K562 (cell line): ENCODE measurements around the gene HGFAC. TPM values are rescaled to one million over a fixed set of nuclear protein-coding genes. Genes with fewer than 3 reads are reported as not detected.

Experiments
- BCOR ChIP-seq: fragments of 450-650 bp; IDR thresholded peaks from 2 replicates; pipeline ENCODE4 v1.6.1; 2016
- COPS2 ChIP-seq: fragments of 450-650 bp; conservative IDR thresholded peaks from 2 replicates; pipeline ENCODE4 v1.6.1; 2016; ENCODE audit warnings: mild to moderate bottlenecking, moderate library complexity
- DNMT1 ChIP-seq: fragments of 450-650 bp; IDR thresholded peaks from 2 replicates; pipeline ENCODE4 v1.6.1; 2016; ENCODE audit warnings: antibody characterized with exemption, mild to moderate bottlenecking
- ELF2 ChIP-seq: fragments of 250-450 bp; sonication (Bioruptor Pico); IDR thresholded peaks from 2 replicates; pipeline ENCODE4 v1.5.0; 2021; ENCODE audit warnings: mild to moderate bottlenecking
- EWSR1 ChIP-seq: fragments of 450-650 bp; IDR thresholded peaks from 2 replicates; pipeline ENCODE4 v1.6.1; 2018; ENCODE audit warnings: borderline replicate concordance, mild to moderate bottlenecking, low read depth, moderate library complexity; ENCODE audit not compliant: partially characterized antibody
- HMGN3 ChIP-seq: IDR thresholded peaks from 2 replicates; pipeline ENCODE4 v1.6.1; 2011; ENCODE audit warnings: borderline replicate concordance, low read depth, mild to moderate bottlenecking, mixed read lengths, low read length; ENCODE audit not compliant: insufficient read length; ENCODE audit errors: extremely low read depth
- HSF4 ChIP-seq: fragments of 250-450 bp; sonication (Bioruptor Pico); IDR thresholded peaks from 2 replicates; pipeline ENCODE4 v2.1.2; 2022; ENCODE audit warnings: mild to moderate bottlenecking, moderate library complexity, borderline replicate concordance
- KDM1A ChIP-seq, 2 experiments: fragments of 450-650 bp; IDR thresholded peaks; 2 replicates each; pipeline ENCODE4 v1.6.1; 2016; ENCODE audit warnings: mild to moderate bottlenecking in 2 of 2
- NCOA4 ChIP-seq: fragments of 450-650 bp; IDR thresholded peaks from 2 replicates; pipeline ENCODE4 v1.6.1; 2018; ENCODE audit warnings: mild to moderate bottlenecking; ENCODE audit not compliant: partially characterized antibody
- NFATC3 ChIP-seq: fragments of 450-650 bp; IDR thresholded peaks from 2 replicates; pipeline ENCODE4 v1.6.1; 2017; ENCODE audit warnings: mild to moderate bottlenecking
- NR2C1 ChIP-seq, 2 experiments: fragments of 450-650 bp; IDR thresholded peaks; 2 replicates each; pipeline ENCODE4 v1.6.1; 2017; ENCODE audit warnings: mild to moderate bottlenecking in 2 of 2, antibody characterized with exemption in 1 of 2, inconsistent platforms in 1 of 2, missing compliant biosample characterization in 1 of 2, missing genetic modification characterization in 1 of 2
- RCOR1 ChIP-seq, 2 experiments: IDR thresholded peaks; 2 replicates each; pipeline ENCODE4 v1.6.1; 2012; ENCODE audit warnings: low read depth in 2 of 2, low read length in 2 of 2, borderline replicate concordance in 1 of 2, improper control_type of control experiment in 1 of 2
- SIN3B ChIP-seq: fragments of 450-650 bp; IDR thresholded peaks from 2 replicates; pipeline ENCODE4 v1.6.1; 2017; ENCODE audit warnings: low read depth, mild to moderate bottlenecking, moderate library complexity
- TAF7 ChIP-seq: fragments of 450-650 bp; IDR thresholded peaks from 2 replicates; pipeline ENCODE4 v1.6.1; 2016; ENCODE audit warnings: missing genetic modification characterization, missing compliant biosample characterization
- TCFL5 ChIP-seq: fragments of 250-450 bp; sonication (Bioruptor Pico); conservative IDR thresholded peaks from 2 replicates; pipeline ENCODE4 v1.6.1; 2021; ENCODE audit warnings: mild to moderate bottlenecking, moderate library complexity, matching md5 sums
- TEAD1 ChIP-seq, 2 experiments: fragments of 450-650 bp in 1 of 2; sonication (generic) in 1 of 2; formaldehyde crosslinking; IDR thresholded peaks; 2 replicates each; pipeline versions ENCODE4 v1.4.0 to v1.8.0; 2020 to 2022; ENCODE audit warnings: mild to moderate bottlenecking in 2 of 2, missing genetic modification reagents in 1 of 2
- XRCC3 ChIP-seq: fragments of 450-650 bp; IDR thresholded peaks from 2 replicates; pipeline ENCODE4 v1.6.1; 2017; ENCODE audit warnings: mild to moderate bottlenecking, moderate library complexity
- ZBTB7A ChIP-seq: IDR thresholded peaks from 2 replicates; pipeline ENCODE4 v1.6.1; 2011; ENCODE audit warnings: low read depth, mild to moderate bottlenecking, low read length, moderate library complexity, borderline replicate concordance; ENCODE audit not compliant: control insufficient read depth
- ZFP30 ChIP-seq: fragments of 250-450 bp; sonication (Bioruptor Pico); IDR thresholded peaks from 2 replicates; pipeline ENCODE4 v1.8.0; 2022; ENCODE audit warnings: moderate library complexity, mild to moderate bottlenecking, inconsistent platforms, borderline replicate concordance
- polyA plus RNA-seq, 8 experiments: library from polyadenylated mRNA; depleted of rRNA in 4 of 8; stranded (reverse) in 5 of 8; unstranded in 3 of 8; fragments of >200 nt; fragmentation: Nextera tagmentation in 2 of 8; fragmentation: Illumina TruSeq in 1 of 8; extraction: Ambion mirVana in 2 of 8; extraction: Trizol in 1 of 8; gene quantifications; 2 replicates each; pipeline versions ENCODE4 v1.2.1 to v1.2.3, GENCODE V29; 2011 to 2014; ENCODE audit warnings: inconsistent platforms in 1 of 8, missing spikeins in 1 of 8
- total RNA-seq, 7 experiments: library from RNA; depleted of rRNA in 6 of 7; stranded (reverse); fragments of >200 nt in 6 of 7; fragmentation: Illumina TruSeq in 2 of 7; extraction: Trizol in 2 of 7; gene quantifications; 2 replicates each; pipeline versions ENCODE4 v1.2.1 to v1.2.3, GENCODE V29; 2011 to 2021; ENCODE audit warnings: low replicate concordance in 1 of 7
- TF ChIP-seq, protein P1 (sequence below): fragments of 450-650 bp; IDR thresholded peaks from 2 replicates; pipeline ENCODE4 v1.6.1; 2016; ENCODE audit warnings: mild to moderate bottlenecking
- TF ChIP-seq, protein P2 (sequence below): sonication (generic); IDR thresholded peaks from 2 replicates; pipeline ENCODE4 v1.6.1; 2016
- TF ChIP-seq, protein P3 (sequence below): fragments of 250-450 bp; sonication (Bioruptor Pico); IDR thresholded peaks from 2 replicates; pipeline ENCODE4 v1.5.0; 2020; ENCODE audit warnings: mild to moderate bottlenecking
- TF ChIP-seq, protein P4 (sequence below): sonication (generic); formaldehyde crosslinking; IDR thresholded peaks from 2 replicates; pipeline ENCODE4 v1.8.0; 2022; ENCODE audit warnings: mild to moderate bottlenecking, missing genetic modification reagents

The HGFAC gene
- total and polyA plus RNA-seq, 9 of the 15 experiments (the other 6 are each of a cell fraction or from before 2014, with no cell fraction given): 0.13 TPM; not detected in 8

DNA sequence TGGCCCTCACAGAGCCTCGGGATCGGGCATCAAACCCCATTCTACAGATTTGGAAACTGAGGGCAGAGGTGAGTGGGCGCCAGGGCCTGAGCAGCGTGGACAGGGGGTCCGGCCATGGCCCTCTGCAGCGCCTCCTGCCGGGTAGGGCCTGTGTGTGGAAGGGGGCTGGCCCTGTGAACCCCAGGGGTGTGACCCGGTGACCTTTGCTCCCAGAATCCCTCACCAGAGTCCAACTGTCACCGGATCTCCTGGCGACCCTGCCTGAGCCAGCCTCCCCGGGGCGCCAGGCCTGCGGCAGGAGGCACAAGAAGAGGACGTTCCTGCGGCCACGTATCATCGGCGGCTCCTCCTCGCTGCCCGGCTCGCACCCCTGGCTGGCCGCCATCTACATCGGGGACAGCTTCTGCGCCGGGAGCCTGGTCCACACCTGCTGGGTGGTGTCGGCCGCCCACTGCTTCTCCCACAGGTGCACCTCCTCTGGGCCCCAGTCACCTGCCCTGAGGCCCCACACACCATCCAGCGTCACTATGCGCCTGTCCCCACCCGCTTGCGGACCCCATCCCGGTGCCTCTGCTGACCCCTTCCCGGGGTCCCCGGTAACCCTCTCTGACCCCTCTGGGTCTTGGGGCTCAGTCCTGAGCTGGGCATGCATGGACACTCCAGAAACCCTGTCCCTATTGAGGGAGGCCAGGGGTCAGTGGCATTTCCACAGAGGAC lies 4.2 kb downstream of the HGFAC start (continued):
- TF ChIP-seq ZFP30 (no peak), NFATC3 (no peak), KDM1A (IDR thresholded peaks at IDR 0.05) (peak; percentile 44 to 70; a peak in 1 of 4 replicates), XRCC3 (no peak), ZBTB7A (peak; percentile 58; the same call in 1 of the 2 replicates), EWSR1 (no peak), SIN3B (no peak), ELF2 (no peak), TAF7 (no peak), COPS2 (no peak), NR2C1 (IDR thresholded peaks at IDR 0.05) (no peak; the same call in 1 of the 2 replicates), NR2C1 (tag; IDR thresholded peaks at IDR 0.05) (peak; percentile 57), TEAD1 (CRISPR knock-in tag; IDR thresholded peaks at IDR 0.05) (no peak), TCFL5 (no peak), RCOR1 (IDR thresholded peaks at IDR 0.05; ENCODE audit: borderline replicate concordance in 1 of 2, low read depth in 2 of 2, low read length in 2 of 2) (peak in 1 of 2 experiments; percentile 48; a peak in 1 of 4 replicates), NCOA4 (no peak), DNMT1 (no peak), HMGN3 (no peak), HSF4 (no peak), BCOR (peak; percentile 76)
- TF ChIP-seq, protein P1, sequence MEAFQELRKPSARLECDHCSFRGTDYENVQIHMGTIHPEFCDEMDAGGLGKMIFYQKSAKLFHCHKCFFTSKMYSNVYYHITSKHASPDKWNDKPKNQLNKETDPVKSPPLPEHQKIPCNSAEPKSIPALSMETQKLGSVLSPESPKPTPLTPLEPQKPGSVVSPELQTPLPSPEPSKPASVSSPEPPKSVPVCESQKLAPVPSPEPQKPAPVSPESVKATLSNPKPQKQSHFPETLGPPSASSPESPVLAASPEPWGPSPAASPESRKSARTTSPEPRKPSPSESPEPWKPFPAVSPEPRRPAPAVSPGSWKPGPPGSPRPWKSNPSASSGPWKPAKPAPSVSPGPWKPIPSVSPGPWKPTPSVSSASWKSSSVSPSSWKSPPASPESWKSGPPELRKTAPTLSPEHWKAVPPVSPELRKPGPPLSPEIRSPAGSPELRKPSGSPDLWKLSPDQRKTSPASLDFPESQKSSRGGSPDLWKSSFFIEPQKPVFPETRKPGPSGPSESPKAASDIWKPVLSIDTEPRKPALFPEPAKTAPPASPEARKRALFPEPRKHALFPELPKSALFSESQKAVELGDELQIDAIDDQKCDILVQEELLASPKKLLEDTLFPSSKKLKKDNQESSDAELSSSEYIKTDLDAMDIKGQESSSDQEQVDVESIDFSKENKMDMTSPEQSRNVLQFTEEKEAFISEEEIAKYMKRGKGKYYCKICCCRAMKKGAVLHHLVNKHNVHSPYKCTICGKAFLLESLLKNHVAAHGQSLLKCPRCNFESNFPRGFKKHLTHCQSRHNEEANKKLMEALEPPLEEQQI: no peak
- TF ChIP-seq, protein P2, sequence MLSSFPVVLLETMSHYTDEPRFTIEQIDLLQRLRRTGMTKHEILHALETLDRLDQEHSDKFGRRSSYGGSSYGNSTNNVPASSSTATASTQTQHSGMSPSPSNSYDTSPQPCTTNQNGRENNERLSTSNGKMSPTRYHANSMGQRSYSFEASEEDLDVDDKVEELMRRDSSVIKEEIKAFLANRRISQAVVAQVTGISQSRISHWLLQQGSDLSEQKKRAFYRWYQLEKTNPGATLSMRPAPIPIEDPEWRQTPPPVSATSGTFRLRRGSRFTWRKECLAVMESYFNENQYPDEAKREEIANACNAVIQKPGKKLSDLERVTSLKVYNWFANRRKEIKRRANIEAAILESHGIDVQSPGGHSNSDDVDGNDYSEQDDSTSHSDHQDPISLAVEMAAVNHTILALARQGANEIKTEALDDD: no peak
- TF ChIP-seq, protein P3, sequence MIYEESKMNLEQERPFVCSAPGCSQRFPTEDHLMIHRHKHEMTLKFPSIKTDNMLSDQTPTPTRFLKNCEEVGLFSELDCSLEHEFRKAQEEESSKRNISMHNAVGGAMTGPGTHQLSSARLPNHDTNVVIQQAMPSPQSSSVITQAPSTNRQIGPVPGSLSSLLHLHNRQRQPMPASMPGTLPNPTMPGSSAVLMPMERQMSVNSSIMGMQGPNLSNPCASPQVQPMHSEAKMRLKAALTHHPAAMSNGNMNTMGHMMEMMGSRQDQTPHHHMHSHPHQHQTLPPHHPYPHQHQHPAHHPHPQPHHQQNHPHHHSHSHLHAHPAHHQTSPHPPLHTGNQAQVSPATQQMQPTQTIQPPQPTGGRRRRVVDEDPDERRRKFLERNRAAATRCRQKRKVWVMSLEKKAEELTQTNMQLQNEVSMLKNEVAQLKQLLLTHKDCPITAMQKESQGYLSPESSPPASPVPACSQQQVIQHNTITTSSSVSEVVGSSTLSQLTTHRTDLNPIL (CRISPR knock-in tag): no peak
- TF ChIP-seq, protein P4, sequence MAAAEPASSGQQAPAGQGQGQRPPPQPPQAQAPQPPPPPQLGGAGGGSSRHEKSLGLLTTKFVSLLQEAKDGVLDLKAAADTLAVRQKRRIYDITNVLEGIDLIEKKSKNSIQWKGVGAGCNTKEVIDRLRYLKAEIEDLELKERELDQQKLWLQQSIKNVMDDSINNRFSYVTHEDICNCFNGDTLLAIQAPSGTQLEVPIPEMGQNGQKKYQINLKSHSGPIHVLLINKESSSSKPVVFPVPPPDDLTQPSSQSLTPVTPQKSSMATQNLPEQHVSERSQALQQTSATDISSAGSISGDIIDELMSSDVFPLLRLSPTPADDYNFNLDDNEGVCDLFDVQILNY (CRISPR knock-in tag): no peak
